ENCODE results near the gene POU2F2. TPM values are rescaled to one million over a fixed set of nuclear protein-coding genes. Genes with fewer than 3 reads are reported as not detected.

POU2F2 gene
- total and polyA plus RNA-seq, 9 of the 15 experiments (the other 6 are each of a cell fraction or from before 2014, with no cell fraction given), result 0.03 to 0.68 (median 0.14) TPM

DNA sequence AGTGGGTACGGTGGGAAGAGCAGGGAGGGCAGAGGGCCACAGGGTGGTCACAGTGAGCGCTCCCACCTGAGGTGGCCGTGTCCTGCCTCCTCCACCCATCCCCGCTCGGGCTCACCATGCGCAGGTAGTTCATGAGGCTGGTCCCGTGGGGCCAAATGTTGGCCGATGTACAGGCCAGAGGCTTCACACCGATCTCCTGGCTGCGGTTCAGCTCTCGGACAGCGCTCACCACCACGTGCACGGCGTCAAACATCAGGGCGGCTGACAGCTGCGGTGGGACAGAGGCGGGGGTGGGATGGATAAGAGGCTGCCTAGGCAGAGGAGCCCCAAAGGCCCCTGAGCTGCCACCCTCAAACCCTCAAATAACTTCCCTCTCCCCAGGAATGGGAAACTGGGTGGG lies 78.0 kb downstream of the POU2F2 start (continued):
- TF ChIP-seq, protein P1, sequence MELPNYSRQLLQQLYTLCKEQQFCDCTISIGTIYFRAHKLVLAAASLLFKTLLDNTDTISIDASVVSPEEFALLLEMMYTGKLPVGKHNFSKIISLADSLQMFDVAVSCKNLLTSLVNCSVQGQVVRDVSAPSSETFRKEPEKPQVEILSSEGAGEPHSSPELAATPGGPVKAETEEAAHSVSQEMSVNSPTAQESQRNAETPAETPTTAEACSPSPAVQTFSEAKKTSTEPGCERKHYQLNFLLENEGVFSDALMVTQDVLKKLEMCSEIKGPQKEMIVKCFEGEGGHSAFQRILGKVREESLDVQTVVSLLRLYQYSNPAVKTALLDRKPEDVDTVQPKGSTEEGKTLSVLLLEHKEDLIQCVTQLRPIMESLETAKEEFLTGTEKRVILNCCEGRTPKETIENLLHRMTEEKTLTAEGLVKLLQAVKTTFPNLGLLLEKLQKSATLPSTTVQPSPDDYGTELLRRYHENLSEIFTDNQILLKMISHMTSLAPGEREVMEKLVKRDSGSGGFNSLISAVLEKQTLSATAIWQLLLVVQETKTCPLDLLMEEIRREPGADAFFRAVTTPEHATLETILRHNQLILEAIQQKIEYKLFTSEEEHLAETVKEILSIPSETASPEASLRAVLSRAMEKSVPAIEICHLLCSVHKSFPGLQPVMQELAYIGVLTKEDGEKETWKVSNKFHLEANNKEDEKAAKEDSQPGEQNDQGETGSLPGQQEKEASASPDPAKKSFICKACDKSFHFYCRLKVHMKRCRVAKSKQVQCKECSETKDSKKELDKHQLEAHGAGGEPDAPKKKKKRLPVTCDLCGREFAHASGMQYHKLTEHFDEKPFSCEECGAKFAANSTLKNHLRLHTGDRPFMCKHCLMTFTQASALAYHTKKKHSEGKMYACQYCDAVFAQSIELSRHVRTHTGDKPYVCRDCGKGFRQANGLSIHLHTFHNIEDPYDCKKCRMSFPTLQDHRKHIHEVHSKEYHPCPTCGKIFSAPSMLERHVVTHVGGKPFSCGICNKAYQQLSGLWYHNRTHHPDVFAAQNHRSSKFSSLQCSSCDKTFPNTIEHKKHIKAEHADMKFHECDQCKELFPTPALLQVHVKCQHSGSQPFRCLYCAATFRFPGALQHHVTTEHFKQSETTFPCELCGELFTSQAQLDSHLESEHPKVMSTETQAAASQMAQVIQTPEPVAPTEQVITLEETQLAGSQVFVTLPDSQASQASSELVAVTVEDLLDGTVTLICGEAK (IDR thresholded peaks at IDR 0.05), result no peak
- TF ChIP-seq, protein P1 (CRISPR knock-in tag; IDR thresholded peaks at IDR 0.05), result no peak
- TF ChIP-seq EGR1 (conservative IDR thresholded peaks at IDR 0.05), result peak; percentile 38
- no peak for TF ChIP-seq MTF1 (CRISPR knock-in tag; IDR thresholded peaks at IDR 0.05; ENCODE audit: borderline replicate concordance)
- peak; percentile 93 for TF ChIP-seq REST (IDR thresholded peaks at IDR 0.05; ENCODE audit: borderline replicate concordance)
- peak; percentile 82; the same call in 1 of the 2 replicates for TF ChIP-seq REST (CRISPR knock-in tag; IDR thresholded peaks at IDR 0.05; ENCODE audit: low read depth)
- TF ChIP-seq, protein P2, sequence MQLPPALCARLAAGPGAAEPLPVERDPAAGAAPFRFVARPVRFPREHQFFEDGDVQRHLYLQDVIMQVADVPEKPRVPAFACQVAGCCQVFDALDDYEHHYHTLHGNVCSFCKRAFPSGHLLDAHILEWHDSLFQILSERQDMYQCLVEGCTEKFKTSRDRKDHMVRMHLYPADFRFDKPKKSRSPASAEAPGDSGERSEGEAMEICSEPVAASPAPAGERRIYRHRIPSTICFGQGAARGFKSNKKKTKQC (CRISPR knock-in tag; IDR thresholded peaks at IDR 0.05), result peak; percentile 58; the same call in 1 of the 2 replicates
- peak; percentile 87 to 91 for TF ChIP-seq MNT (conservative IDR thresholded peaks at IDR 0.05)

All from K562 (cell line).